DLD1 (cell line): ENCODE measurements around the gene NCOA5.
"Not testable (repeated sequence)": the region's sequence is repeated elsewhere in the genome, so short reads cannot be mapped to it uniquely, and the experiment has no call there.

Source experiments
- in situ Hi-C: cut with HindIII; loops from 2 replicates; pipeline ENCODE4 v1.10.0; 2017; ENCODE audit warnings: low sequenced_read_pairs

The NCOA5 gene

GRCh38 chr20:46121184-46121930 lies 31.6 kb upstream of the NCOA5 start:
- in situ Hi-C loops: no loop called here

- in situ Hi-C loops: no loop called here
Observed at GRCh38 chr20:46120136-46120535, 30.4 kb upstream of the NCOA5 start.

DNA sequence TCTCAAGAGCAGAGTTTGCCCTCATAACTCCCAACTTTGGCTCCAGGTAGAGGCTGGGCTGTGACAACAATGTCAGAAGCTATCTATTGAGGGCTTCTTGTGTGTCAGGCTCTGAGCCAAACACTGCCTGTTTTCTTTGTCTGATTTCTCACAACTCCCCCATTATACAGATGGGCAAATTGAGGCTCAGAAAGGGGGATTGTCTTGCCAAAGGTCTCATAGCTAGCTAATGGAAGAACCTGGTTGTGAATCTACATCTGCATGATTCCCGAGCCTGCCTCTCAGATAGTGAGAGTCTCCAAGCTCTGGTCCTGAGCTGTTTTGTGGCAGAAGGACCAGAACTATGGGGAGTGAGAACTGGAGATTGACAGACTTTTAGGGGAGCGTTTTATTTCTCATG lies 29.8 kb upstream of the NCOA5 start:
- in situ Hi-C loops: no loop called here

DNA sequence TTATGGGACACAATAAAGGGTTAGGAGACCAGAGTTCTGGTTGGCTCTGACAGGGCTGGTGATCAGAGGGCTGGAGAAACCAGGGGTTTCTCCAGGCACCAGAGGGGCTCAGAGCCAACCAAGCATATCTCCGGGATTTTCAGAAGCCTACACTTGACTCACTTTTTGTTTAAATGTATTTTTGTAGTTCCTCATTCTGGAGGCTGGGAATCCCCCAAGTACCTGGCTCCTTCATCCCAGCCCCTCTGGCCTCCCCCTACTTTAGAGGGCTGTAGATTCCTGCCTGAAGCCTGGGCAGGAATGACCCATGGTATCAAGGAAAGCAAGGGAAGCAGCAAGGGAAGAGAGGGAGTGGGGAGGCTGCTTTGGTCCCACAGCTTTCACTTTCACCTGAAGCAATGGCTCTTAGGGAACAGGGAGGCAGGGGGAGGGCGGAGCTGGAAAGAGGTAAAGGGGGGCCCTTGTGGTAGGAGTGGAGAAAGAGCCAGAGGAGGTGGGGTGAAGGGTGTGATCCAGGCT lies 29.3 kb upstream of the NCOA5 start:
- in situ Hi-C loops: no loop called here

DNA sequence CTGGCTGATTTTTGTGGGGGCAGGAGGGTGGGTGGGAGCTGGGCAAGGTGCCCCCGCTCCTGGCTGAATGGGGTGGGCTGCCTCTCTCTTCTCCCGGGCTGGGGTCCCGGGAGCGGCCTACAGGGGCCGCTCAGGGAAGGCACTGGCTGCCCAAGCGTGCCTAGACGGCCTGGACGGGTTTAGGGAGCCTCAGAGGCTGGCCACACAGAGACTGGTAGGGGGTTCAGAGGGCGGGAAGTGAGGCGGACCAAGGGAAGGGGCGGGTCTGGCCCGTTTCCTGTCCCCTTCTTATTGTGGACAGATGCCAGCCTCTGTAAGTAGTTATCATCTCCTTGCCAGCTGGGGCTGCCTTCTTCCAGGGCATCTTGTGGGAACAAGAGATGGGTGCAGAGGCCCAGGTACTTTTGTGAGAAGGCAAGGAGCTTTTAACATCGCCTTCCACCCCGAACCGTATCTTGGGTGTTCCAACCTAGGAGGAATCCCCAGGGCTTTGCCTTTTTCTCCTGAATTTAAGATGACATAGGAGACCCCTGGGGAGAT lies 28.8 kb upstream of the NCOA5 start:
- in situ Hi-C loops: no loop called here

- in situ Hi-C loops: no loop called here
Observed at GRCh38 chr20:46117704-46118467, 28.1 kb upstream of the NCOA5 start, which contains the start of gene CD40. Gene CD40, plus strand, starts transcription at chr20:46118314. Its CDS starts 30 bp downstream, at chr20:46118344.

DNA sequence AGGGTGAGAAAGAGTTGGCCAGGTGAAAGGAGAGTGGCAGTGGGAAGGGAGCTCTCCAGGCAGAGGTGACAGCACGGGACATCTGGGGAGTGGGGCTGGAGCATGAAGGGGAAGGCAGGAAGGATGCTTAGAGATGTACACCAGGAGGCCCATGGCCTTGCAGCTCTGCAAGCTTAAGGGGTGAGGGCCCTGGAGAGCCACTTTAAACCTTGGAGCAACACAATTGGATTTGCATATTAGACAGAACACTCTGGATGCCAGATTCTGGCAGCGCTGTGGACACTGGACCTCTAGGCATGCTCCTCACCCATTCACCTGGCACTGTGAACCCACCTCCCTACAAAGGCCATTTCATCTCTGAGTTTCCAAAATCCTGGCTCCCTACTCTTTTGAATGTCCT lies 24.7 kb upstream of the NCOA5 start:
- in situ Hi-C loops: no loop called here

- in situ Hi-C loops: no loop called here
Observed at GRCh38 chr20:46113113-46113470, 23.3 kb upstream of the NCOA5 start.

DNA sequence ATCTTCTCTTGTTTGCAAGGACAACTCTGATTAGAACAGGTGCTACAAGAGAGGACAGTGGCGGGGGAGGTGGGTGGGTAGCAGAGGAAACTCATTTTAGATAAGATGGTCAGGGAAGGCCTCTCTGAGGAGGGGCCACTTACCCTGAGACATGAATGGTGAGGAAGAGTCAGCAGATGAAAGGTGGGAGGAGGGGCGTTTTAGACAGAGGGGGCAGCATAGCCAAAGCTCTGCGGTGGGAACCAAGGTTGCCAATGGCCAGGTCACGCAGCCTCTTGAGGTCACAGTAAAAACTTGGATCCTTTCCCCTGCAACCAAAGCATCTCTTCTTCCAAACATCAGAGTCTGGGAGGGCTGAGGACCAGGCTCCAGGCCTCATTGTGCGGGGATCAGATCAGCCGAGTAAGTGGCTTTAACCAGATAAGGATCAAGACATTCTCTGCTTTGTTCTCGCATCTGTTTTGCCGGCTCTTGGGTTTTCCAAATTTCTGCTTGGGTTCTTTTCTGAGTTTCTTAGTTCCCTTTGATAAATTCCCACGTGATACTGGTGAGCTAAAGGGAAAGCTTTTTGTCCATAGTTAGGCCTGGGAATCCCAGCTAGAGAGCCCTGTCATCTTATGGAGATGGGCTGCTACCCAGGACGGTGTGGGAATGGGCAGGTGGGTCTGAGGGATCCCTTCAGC lies 22.8 kb upstream of the NCOA5 start:
- in situ Hi-C loops: no loop called here

DNA sequence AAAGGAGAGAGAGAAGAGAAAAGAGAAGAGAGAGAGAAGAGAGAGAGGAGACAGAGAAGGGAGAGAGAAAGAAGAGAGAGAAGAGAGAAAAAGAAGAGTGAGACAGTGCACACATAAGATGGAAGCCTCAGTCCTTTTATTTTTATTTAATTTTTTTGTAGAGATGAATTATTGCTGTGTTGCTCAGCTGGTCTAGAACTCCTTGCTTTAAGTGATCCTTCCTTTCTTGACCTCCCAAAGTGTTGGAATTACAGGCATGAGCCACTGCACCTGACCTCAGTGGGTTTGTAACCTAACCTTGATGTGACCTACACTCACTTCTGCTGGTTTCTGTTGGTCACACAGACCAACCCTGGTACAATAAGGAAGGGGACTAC lies 22.1 kb upstream of the NCOA5 start:
- in situ Hi-C loops: no loop called here

DNA sequence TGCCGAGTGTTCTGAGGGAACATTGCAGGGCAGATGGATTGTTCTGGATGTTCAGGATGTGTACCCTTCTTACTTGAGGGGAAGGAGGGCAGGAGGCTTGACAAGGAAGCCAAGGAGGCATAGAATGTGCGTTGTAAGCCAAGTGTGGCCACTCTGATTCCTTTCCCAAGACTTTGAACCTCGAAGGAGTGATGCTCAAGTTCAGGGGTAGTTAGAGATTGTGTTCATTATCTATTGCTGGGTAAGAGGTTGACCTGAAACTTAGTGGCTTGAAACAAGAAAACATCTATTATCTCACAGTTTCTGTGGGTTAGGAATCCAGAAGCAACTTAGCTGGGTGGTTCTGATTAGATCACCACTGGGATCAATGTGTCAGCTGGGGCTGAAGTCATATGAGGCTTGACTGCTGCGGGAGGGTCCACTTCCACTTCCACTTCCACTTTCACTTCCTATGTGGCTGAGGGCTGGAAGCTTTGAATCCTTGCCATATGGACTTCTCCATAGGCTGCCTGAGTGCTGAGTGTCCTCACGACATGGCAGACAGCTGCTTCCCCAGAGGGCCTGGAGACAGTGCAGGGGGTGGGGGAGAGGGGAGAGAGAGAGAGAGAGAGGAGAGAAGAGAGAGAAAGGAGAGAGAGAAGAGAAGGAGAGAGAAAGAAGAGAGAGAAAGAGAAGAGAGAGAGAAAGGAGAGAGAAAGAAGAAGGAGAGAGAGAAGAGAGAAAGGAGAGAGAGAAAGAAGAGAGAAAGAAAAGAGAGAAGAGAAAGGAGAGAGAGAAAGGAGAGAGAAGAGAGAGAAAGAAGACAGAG lies 21.5 kb upstream of the NCOA5 start:
- in situ Hi-C loops: no loop called here

DNA sequence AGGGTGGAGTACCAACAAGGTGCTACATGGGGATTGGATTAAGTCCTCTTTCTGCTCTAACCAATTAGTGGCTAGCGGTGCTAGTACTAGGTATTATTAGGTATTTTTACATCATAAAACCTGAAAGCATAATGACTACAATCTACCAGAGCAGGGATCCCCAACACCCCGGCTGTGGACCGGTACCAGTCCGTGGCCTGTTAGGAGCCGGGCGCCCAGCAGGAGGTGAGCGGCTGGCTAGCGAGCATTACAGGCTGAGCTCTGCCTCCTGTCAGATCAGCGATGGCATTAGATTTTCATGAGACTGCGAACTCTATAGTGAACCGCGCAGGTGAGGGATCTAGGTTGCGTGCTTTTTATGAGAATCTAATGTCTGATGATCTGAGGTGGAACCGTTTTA lies 19.2 kb upstream of the NCOA5 start:
- in situ Hi-C loops: no loop called here

GRCh38 chr20:46108435-46108841 lies 18.7 kb upstream of the NCOA5 start:
- in situ Hi-C loops: no loop called here

GRCh38 chr20:46107061-46107460 lies 17.3 kb upstream of the NCOA5 start:
- in situ Hi-C loops: no loop called here

DNA sequence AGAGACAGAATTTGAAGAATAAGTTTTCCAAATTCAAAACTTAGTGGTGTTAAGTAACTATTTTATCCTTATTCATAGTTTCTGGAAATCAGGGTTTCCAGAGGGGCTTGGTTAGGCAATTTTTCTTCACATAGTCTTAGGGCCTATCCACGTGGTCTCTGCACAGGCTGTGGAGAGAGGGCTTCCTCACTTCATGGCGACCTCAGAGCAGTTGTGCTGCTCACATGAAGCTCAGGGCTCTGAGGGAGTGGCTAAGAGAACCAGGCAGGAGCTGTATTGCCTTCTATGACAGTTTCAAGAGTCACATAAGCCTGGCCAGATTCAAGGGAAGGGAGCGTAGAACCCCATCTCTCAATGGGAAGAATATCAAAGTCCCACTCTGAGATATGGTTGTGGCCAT lies 14.5 kb upstream of the NCOA5 start:
- in situ Hi-C loops: no loop called here

DNA sequence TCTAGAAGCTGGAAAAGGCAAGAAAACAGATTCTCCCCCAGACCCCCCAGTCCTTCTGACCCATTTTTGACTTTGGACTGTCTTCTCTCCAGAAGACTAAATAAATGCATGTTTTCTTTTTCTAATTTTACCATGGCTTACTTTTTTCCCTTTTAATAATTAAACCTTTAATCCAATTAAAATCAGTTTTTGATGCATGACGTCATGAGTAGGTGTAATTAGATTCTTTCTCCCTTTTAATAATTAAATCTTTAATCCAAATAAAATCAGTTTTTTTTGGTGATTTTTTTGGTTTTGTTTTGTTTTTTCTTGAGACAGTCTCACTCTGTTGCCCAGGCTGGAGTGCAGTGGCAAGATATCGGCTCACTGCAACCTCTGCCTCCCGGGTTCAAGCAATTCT lies 13.2 kb upstream of the NCOA5 start:
- in situ Hi-C loops: no loop called here

DNA sequence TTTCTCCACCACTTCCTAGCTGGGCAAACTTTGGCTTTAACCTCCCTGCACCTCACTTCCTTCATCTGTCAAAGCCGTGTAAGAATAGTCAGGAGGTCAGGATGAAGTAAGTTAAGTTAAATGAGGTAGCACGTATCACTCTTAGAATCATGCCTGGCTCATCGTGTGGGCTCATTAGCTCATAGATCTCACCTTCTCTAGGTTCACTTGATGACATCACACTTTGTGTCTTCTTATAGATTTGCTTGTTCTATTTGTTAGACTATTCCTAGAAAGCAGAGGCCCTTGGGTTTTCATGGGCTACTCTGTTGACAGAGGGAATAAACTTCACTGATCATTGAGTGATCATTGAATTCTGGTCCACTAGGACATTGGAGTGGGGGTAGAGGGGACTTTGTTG lies 12.2 kb upstream of the NCOA5 start:
- in situ Hi-C loops: no loop called here

DNA sequence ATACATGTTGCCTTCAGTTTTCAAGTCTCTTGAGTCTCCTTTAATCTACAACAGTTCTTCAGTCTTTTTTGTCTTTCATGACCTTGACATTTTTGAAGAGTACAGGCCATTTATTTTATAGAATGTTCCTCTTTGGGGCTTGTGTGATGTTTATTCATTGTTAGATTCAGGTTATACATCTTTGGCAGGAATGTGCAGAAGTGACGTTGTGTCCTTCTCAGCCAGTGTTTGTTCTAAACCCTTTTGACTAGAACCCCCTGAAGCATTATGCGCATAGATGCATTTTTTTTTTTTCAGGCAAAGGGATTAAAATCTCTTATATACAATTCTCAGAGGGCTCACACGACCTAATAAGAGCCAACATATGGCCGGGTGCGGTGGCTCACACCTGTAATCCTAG lies 11.2 kb upstream of the NCOA5 start:
- in situ Hi-C loops: no loop called here

GRCh38 chr20:46100444-46100843 lies 10.7 kb upstream of the NCOA5 start:
- in situ Hi-C loops: not testable (repeated sequence)

DNA sequence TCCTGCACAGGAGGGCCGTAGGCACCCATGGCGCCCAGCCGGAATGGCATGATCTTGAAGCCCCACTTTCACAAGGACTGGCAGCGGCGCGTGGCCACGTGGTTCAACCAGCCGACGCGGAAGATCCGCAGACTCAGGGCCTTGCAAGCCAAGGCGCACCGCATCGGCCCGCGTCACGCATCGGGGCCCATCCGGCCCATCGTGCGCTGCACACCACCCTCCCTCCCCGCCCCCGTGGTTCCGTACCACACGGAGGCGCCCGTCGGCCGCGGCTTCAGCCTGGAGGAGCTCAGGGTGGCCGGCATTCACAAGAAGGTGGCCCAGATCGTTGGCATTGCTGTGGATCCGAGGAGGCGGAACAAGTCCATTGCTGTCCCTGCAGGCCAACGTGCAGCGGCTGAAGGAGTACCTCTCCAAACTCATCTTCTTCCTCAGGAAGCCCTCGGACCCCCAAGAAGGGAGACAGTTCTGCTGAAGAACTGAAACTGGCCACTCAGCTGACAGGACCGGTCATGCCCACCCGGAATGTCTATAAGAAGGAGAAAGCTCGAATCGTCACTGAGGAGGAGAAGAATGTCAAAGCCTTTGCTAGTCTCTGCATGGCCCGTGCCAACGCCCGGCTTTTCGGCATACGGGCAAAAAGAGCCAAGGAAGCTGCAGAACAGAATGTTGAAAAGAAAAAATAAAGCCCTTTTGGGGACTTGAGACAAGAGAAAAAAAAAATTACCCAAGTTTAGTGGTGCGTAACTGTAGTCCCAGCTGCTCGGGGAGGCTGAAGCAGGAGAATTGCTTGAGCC lies 9.9 kb upstream of the NCOA5 start:
- in situ Hi-C loops: no loop called here
